BLaER1 (cell line): ENCODE measurements around the gene MAP4K4.
A peak's percentile ranks its signal among the peaks of the same experiment; 100 is the strongest.
"Not testable (repeated sequence)": the region's sequence is repeated elsewhere in the genome, so short reads cannot be mapped to it uniquely, and the experiment has no call there.

Source experiments
- H3K27ac ChIP-seq: shearing (Covaris generic); formaldehyde crosslinking; 2 replicates; pipeline ENCODE4 v1.8.1; 2022
- H3K27me3 ChIP-seq: shearing (Covaris generic); formaldehyde crosslinking; 2 replicates; pipeline ENCODE4 v1.8.1; 2022
- H3K36me3 ChIP-seq: shearing (Covaris generic); formaldehyde crosslinking; 2 replicates; pipeline ENCODE4 v1.8.1; 2022
- H3K4me1 ChIP-seq: shearing (Covaris generic); formaldehyde crosslinking; 2 replicates; pipeline ENCODE4 v1.8.1; 2022
- H3K4me2 ChIP-seq: shearing (Covaris generic); formaldehyde crosslinking; 2 replicates; pipeline ENCODE4 v1.8.1; 2022
- H3K4me3 ChIP-seq: shearing (Covaris generic); formaldehyde crosslinking; 2 replicates; pipeline ENCODE4 v1.8.1; 2022
- H3K9ac ChIP-seq: shearing (Covaris generic); formaldehyde crosslinking; 2 replicates; pipeline ENCODE4 v1.8.1; 2022
- H3K9me3 ChIP-seq: shearing (Covaris generic); formaldehyde crosslinking; 2 replicates; pipeline ENCODE4 v1.8.1; 2022
- H4K20me1 ChIP-seq: shearing (Covaris generic); formaldehyde crosslinking; 2 replicates; pipeline ENCODE4 v1.8.1; 2022
- Cebpa-rat ChIP-seq: shearing (Covaris generic); IDR thresholded peaks from 2 replicates; pipeline ENCODE4 v1.8.1; 2022

The MAP4K4 gene

GRCh38 chr2:101762451-101763171 is 65.1 kb downstream of the MAP4K4 start:
- peaks cover 96% of the 10 kb centered on the region for H4K20me1 ChIP-seq
- no peak overlapping the region for H3K27ac ChIP-seq
- peaks cover 23% of the 10 kb centered on the region for H3K36me3 ChIP-seq
- no peak overlapping the region for H3K9ac ChIP-seq
- no peak overlapping the region for H3K4me3 ChIP-seq
- no peak for TF ChIP-seq Cebpa-rat
- H3K9me3 ChIP-seq: peaks cover 9% of the 10 kb centered on the region
- H3K4me2 ChIP-seq: peak overlapping the region; percentile 44
- H3K4me1 ChIP-seq: peaks cover 54% of the 10 kb centered on the region
- H3K27me3 ChIP-seq: no peaks in the 10 kb centered on the region

GRCh38 chr2:101763496-101764333 is 66.2 kb downstream of the MAP4K4 start:
- H3K4me2 ChIP-seq: peak overlapping the region; percentile 44
- H4K20me1 ChIP-seq: peaks cover 96% of the 10 kb centered on the region
- no peak for TF ChIP-seq Cebpa-rat
- H3K4me1 ChIP-seq: peaks cover 65% of the 10 kb centered on the region
- H3K9ac ChIP-seq: peak overlapping the region; percentile 12; the same call in 1 of the 2 replicates
- H3K36me3 ChIP-seq: peaks cover 16% of the 10 kb centered on the region
- H3K4me3 ChIP-seq: no peak overlapping the region
- H3K27me3 ChIP-seq: no peaks in the 10 kb centered on the region
- no peaks in the 10 kb centered on the region for H3K9me3 ChIP-seq
- no peak overlapping the region for H3K27ac ChIP-seq

- Histone ChIP-seq H4K20me1 (peaks cover 100% of the 10 kb centered on the region), H3K36me3 (peaks cover 24% of the 10 kb centered on the region), H3K27me3 (no peaks in the 10 kb centered on the region), H3K4me1 (peaks cover 77% of the 10 kb centered on the region), H3K4me2 (peak overlapping the region; percentile 59), H3K9me3 (no peaks in the 10 kb centered on the region), H3K4me3 (no peak overlapping the region), H3K9ac (no peak overlapping the region), H3K27ac (0 out of 2 replicates have a peak overlapping the region, but pooled peaks have one; percentile 0)
- TF ChIP-seq Cebpa-rat: no peak
These were observed 68.8 kb downstream of the MAP4K4 start for GRCh38 chr2:101766337-101766736.

- Histone ChIP-seq H3K4me2 (peak overlapping the region; percentile 59), H3K36me3 (peaks cover 16% of the 10 kb centered on the region), H3K4me1 (peaks cover 79% of the 10 kb centered on the region), H3K9ac (no peak overlapping the region), H3K4me3 (no peak overlapping the region), H3K27me3 (no peaks in the 10 kb centered on the region), H4K20me1 (peaks cover 100% of the 10 kb centered on the region), H3K27ac (peak overlapping the region; percentile 0; the same call in 1 of the 2 replicates), H3K9me3 (no peaks in the 10 kb centered on the region)
- no peak for TF ChIP-seq Cebpa-rat
These were observed 69.6 kb downstream of the MAP4K4 start for GRCh38 chr2:101766871-101767739.

- no peak for TF ChIP-seq Cebpa-rat
- H3K27ac ChIP-seq: no peak overlapping the region
- peaks cover 9% of the 10 kb centered on the region; the same call in 1 of the 2 replicates for H3K36me3 ChIP-seq
- no peak overlapping the region for H3K4me3 ChIP-seq
- H3K9me3 ChIP-seq: no peaks in the 10 kb centered on the region
- H3K9ac ChIP-seq: no peak overlapping the region
- H3K27me3 ChIP-seq: no peaks in the 10 kb centered on the region
- peaks cover 100% of the 10 kb centered on the region for H4K20me1 ChIP-seq
- peak overlapping the region; percentile 59 for H3K4me2 ChIP-seq
- peaks cover 79% of the 10 kb centered on the region for H3K4me1 ChIP-seq
These were observed 71.2 kb downstream of the MAP4K4 start for GRCh38 chr2:101768556-101769220.

GRCh38 chr2:101769726-101770125 is 72.2 kb downstream of the MAP4K4 start:
- Histone ChIP-seq H3K4me1 (peaks cover 77% of the 10 kb centered on the region), H4K20me1 (peaks cover 100% of the 10 kb centered on the region)
- H3K27ac ChIP-seq: not testable (repeated sequence)

GRCh38 chr2:101770726-101771125 is 73.2 kb downstream of the MAP4K4 start:
- no peaks in the 10 kb centered on the region for H3K9me3 ChIP-seq
- no peak overlapping the region for H3K4me3 ChIP-seq
- H3K4me2 ChIP-seq: peak overlapping the region; percentile 12; the same call in 1 of the 2 replicates
- no peak for TF ChIP-seq Cebpa-rat
- H4K20me1 ChIP-seq: peaks cover 100% of the 10 kb centered on the region
- no peak overlapping the region for H3K9ac ChIP-seq
- H3K4me1 ChIP-seq: peaks cover 79% of the 10 kb centered on the region
- H3K36me3 ChIP-seq: peaks cover 9% of the 10 kb centered on the region; the same call in 1 of the 2 replicates
- H3K27ac ChIP-seq: no peak overlapping the region
- H3K27me3 ChIP-seq: no peaks in the 10 kb centered on the region

More at GRCh38 chr2:101769726-101770125, 72.2 kb downstream of the MAP4K4 start:
- H3K36me3 ChIP-seq, H3K27me3 ChIP-seq, H3K9ac ChIP-seq, H3K9me3 ChIP-seq, H3K4me3 ChIP-seq, H3K4me2 ChIP-seq: not testable (repeated sequence)

GRCh38 chr2:101771227-101771902 is 73.9 kb downstream of the MAP4K4 start:
- TF ChIP-seq Cebpa-rat: no peak
- H3K4me1 ChIP-seq: peaks cover 72% of the 10 kb centered on the region
- no peaks in the 10 kb centered on the region for H3K27me3 ChIP-seq
- no peaks in the 10 kb centered on the region for H3K9me3 ChIP-seq
- peak overlapping the region; percentile 12; the same call in 1 of the 2 replicates for H3K4me2 ChIP-seq
- no peak overlapping the region for H3K9ac ChIP-seq
- H4K20me1 ChIP-seq: peaks cover 100% of the 10 kb centered on the region
- H3K27ac ChIP-seq: no peak overlapping the region
- H3K4me3 ChIP-seq: no peak overlapping the region
- H3K36me3 ChIP-seq: peaks cover 9% of the 10 kb centered on the region; the same call in 1 of the 2 replicates
